GM19328 (cell line): Measurements from ENCODE around the gene GRIN3A.
"Not testable (repeated sequence)": the region's sequence is repeated elsewhere in the genome, so short reads cannot be mapped to it uniquely, and the experiment has no call there.

Source experiments
- ATAC-seq: cut with Tn5 transposase; IDR thresholded peaks from one replicate; pipeline ENCODE4 v1.9.1; 2021; ENCODE audit warnings: mild to moderate bottlenecking, moderate library complexity; ENCODE audit not compliant: unreplicated experiment

The GRIN3A gene

GRCh38 chr9:101585740-101586139 is 152.7 kb downstream of the GRIN3A start:
- ATAC-seq = no peak

- no peak for ATAC-seq
Measured at GRCh38 chr9:101582553-101582952, 155.9 kb downstream of the GRIN3A start.

DNA sequence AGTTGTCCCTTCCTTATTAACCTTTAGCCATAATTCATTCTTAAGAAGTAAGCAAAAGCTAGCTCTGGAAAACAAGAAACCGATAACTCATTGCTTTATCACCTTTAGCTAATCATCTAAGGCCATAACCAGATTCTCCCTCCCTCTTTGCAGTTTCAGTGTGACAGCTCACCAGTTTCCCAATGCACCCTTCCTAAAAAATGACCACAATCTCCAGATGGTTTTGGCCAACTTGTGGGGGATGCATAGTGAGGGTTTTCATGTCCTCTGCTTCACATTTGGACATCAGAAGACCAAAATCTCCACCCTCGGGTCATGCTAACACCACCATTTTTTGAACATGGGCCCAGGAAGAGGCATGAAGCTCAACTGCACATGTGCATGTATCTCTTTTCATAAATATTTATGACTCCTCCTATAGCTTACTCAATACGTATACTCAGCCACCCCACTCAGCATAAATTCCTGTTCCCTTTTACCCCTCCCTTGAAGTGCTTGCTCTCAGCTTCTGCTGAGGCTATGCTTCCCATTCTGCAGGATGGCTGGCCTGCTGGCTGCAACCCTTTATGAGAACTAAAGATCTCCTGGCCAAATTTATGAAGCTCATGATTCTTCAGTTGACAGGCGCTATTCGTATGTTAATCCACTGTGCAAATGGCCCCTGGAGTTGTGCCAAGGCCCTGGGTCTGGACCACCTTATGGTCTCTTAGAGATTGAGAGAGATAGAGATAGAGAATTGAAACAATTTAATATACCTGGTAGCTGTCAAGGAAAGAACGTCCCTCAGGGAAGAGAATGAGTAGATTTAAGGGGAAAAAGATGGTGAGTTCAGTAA is 158.5 kb downstream of the GRIN3A start:
- ATAC-seq = no peak

DNA sequence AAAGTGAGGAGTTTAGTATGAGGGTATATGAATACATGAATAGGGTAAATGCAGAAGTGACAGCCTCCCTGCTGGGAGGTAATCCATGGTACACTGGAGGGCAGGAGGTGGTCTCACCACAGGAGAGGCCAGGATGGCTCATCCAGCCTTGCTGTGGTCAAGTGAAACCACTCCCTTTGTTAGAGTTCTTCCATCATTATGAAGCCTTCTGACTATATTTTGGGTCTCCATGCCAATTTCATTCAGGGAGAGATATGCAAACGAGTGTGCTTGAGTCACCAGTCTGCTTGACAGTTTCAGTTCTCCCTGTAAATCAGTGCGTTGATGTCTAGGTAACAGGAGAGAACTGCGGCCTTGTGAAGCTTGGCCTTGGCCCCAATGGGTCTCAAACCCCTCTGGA is 160.1 kb downstream of the GRIN3A start:
- ATAC-seq = peak; percentile 76

- no peak for ATAC-seq
Measured at GRCh38 chr9:101574731-101575333, 163.6 kb downstream of the GRIN3A start.

DNA sequence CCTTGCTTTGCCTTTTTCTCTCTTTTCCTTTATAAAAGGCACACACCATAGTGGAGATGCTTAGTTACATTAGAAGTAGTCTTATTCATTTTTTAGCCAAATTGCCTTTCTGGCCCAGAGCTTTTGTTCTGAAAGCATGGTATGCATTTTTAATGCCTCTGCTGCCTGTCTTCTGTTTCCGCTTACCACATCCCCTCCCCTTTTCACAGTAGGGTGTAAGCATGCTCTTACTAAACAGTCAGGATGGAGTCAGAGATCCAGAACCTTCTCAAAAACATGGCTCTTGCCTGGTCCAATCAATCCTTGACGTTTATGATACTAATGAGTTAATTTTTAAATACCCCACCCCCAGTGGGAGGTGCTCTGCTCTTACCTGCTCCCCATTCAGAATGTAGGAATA is 166.1 kb downstream of the GRIN3A start:
- ATAC-seq = no peak

DNA sequence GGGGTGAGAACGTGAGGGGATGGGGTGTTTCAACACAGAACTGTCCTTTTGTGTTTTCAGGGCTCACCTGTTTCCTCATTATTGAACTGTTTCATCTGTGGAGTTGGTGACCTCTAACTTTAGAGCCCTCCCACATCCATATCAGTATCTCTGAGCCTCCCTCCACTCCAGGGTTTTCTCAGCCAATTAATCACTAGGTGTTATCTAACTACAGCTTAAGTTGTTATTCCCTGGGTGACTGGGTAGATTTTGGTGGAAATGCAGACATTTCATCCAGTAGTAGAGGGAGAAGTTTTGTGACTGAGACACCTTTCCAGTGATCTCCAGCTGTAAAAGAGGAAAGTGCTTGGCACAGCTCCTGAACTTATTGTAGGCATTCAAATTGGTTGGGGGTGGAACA is 167.3 kb downstream of the GRIN3A start:
- no peak for ATAC-seq

DNA sequence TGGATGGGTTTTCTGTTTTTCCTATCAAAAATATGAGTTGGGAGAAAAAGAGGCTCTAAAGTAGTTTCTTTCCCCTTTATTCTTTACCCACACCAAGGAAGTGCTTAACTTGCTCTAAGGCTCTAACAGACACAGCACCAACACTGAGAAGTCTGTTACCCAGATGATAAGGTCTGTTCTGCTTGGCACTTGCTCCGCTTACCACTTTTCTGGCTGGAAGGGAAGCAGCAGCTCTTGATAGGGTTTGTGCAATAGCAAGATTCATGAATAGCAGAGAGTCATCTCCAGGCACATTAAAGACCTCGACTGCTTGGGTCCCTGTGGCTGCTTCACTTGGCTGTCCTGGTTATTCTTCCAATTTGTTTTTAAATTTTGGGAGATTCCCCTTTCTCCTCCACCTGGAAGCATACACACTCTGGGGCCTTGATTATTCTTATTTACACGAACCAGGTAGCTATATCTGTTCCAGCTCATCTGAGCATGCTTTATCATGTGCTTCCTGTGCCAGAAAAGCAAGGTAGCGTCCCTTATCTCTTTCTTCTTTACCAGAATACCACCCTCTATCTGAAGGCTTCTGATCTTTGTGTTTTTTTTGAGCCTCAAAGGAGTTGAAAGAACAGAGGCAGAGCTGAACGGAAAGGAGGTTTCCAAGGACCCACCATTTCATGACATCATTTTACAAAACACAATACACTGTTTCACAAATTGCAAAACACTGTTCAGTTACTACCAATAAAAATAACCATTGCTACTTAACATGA is 168.5 kb downstream of the GRIN3A start:
- ATAC-seq = no peak

DNA sequence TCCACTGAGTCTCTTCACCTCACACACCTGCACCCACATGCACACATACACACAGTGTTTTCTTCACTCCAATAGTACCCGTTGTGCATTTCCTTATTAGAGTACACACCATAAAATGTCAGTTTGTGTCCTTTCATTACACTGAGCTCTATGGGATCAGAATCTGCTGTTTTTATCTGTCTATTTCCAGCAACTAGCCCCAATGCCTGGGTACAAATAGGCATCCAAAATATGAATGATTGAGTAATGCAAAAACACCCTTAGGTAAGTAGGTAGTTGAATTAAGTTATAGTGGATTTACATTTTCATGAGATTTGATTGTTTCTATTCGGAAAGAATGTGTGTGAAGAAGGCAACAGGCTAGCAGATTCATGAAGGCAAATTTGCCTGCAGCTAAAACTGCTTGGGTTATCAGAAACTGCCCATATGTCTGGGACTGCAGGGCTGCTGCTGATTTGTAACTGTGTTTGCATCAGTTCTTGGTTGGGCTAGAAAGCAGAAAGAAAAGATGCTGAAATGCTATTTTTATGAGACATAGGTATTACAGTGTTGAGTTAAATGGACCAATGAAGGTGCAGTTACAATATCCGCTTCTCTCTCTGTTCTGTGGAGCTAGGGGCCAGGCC is 170.6 kb downstream of the GRIN3A start:
- no peak for ATAC-seq

- no peak for ATAC-seq
Measured at GRCh38 chr9:101566904-101567724, 171.3 kb downstream of the GRIN3A start.

- no peak for ATAC-seq
Measured at GRCh38 chr9:101564252-101564651, 174.2 kb downstream of the GRIN3A start.

GRCh38 chr9:101562966-101563365 is 175.5 kb downstream of the GRIN3A start:
- ATAC-seq = no peak

GRCh38 chr9:101561740-101562139 is 176.7 kb downstream of the GRIN3A start:
- ATAC-seq = no peak

- ATAC-seq = not testable (repeated sequence)
Measured at GRCh38 chr9:101549472-101550098, 188.9 kb downstream of the GRIN3A start.

- ATAC-seq = no peak
Measured at GRCh38 chr9:101543098-101543735, 195.2 kb downstream of the GRIN3A start.

DNA sequence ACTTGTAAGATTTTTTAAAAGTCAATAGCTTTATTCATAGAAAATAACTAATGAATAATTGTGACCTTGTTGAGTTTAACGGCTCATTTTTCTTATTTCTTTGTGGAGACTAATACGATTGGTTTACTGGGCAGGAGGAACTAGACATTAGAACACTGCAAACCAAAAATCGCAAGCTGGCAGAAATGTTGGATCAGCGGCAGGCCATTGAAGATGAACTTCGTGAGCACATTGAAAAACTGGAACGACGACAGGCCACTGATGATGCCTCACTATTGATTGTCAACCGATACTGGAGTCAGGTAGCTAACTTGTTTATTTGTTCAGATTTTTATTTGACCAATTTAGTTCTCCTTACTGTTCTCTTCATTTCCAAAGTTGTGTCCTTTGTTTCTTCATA is 198.4 kb downstream of the GRIN3A start:
- no peak for ATAC-seq

- ATAC-seq = no peak
Measured at GRCh38 chr9:101536938-101537337, 201.5 kb downstream of the GRIN3A start.

- no peak for ATAC-seq
Measured at GRCh38 chr9:101536351-101536750, 202.1 kb downstream of the GRIN3A start.
